Measurements from ENCODE around the gene SND1.

Gene SND1

DNA sequence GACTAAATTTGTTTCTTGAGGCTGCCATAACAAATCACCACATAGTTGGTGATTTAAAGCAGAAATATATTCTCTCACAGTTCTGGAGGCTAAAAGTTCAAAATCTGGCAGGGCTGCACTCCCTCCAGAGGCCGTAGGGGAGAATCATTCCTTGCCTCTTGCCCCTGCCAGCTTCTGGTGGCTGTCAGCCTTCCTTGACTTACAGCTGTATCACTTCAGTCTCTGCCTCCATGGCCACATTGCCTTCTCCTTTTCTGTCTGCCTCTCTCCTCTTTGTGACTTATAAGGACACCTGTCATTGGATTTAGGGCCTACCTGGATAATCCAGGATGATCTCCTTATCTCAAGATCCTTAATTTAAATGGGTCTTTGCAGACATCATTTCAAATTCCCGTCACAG lies 385.1 kb downstream of the SND1 start:
- H3K4me3 ChIP-seq (ENCODE audit: low read length) = no peak overlapping the region
- H3K4me1 ChIP-seq (ENCODE audit: control insufficient read depth, insufficient read depth, low read length) = peaks cover 39% of the 10 kb centered on the region

DNA sequence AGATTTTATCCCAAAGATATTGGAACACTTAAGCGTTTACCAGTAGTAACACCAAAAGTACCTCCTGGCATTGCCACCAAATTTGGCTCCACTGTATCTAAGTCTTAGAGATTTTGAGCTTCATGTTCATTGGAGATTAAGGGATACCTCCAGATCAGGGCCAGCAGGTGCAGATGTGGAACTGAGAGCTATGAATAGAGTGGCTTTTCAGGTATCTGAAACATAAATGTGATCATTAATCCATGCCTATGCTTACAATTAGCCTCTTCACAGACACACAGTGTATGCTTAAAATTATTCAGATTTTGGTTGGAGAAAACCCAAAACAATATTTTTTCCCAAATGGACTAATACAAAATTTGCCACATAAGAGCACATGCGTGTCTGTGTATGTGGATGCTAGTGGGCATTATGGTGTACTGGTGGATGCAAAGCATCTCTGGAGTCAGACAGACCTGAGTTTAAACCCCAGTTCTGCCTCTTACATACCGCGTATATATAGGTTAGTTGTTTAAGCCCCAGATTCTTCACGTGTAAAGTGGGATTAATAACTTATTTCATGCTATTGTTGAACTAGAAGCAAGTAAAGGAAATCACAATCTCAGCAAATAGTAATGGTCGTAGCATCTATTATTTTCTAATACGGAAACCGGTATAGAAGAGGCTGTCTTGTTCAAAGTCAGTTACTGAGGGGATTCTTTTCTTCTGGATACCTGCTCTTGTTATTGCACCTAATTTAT lies 386.1 kb downstream of the SND1 start:
- peaks cover 3% of the 10 kb centered on the region for H3K36me3 ChIP-seq (ENCODE audit: insufficient read depth, low read length)
- H3K27me3 ChIP-seq (ENCODE audit: control insufficient read depth, insufficient read depth, low read length) = no peaks in the 10 kb centered on the region
- H3K4me2 ChIP-seq (ENCODE audit: low read length) = no peak overlapping the region
- H3K4me3 ChIP-seq (ENCODE audit: low read length) = no peak overlapping the region
- no peak overlapping the region for H3K9ac ChIP-seq (ENCODE audit: low read depth, low read length)
- H3K9me3 ChIP-seq (replicated peaks; ENCODE audit: low read length) = no peaks in the 10 kb centered on the region
- peaks cover 33% of the 10 kb centered on the region for H3K4me1 ChIP-seq (ENCODE audit: control insufficient read depth, insufficient read depth, low read length)

More for the DNA sequence above, 385.1 kb downstream of the SND1 start:
- H3K9me3 ChIP-seq (replicated peaks; ENCODE audit: low read length) = no peaks in the 10 kb centered on the region
- no peak overlapping the region for H3K4me2 ChIP-seq (ENCODE audit: low read length)
- no peaks in the 10 kb centered on the region for H3K36me3 ChIP-seq (ENCODE audit: insufficient read depth, low read length)
- H3K9ac ChIP-seq (ENCODE audit: low read depth, low read length) = no peak overlapping the region
- H3K27me3 ChIP-seq (ENCODE audit: control insufficient read depth, insufficient read depth, low read length) = no peaks in the 10 kb centered on the region

DNA sequence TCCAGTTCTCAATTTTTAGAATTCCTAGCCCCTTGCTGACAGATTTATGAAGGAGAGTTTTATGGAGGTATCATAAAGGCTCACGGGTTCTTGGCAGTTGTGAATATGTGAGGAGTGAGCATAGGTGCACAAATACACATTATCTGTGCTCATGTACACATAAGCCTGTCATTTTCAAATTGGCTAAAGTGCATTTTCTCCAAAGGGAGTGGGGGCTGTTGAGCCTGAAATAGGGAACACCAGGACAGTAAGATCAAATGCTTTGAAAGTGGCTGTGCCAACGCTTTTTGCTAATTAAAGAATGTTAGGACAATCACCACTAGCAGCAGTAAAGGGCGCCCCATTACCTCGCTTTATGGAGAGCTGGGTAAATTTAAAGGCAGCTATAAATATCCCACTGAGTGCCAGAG lies 387.6 kb downstream of the SND1 start:
- Histone ChIP-seq H3K9me3 (replicated peaks; ENCODE audit: low read length) (no peaks in the 10 kb centered on the region), H3K4me2 (ENCODE audit: low read length) (no peak overlapping the region), H3K9ac (ENCODE audit: low read depth, low read length) (no peak overlapping the region), H3K27me3 (ENCODE audit: control insufficient read depth, insufficient read depth, low read length) (no peaks in the 10 kb centered on the region), H3K4me3 (ENCODE audit: low read length) (no peak overlapping the region), H3K4me1 (ENCODE audit: control insufficient read depth, insufficient read depth, low read length) (peaks cover 31% of the 10 kb centered on the region), H3K36me3 (ENCODE audit: insufficient read depth, low read length) (peaks cover 6% of the 10 kb centered on the region)

DNA sequence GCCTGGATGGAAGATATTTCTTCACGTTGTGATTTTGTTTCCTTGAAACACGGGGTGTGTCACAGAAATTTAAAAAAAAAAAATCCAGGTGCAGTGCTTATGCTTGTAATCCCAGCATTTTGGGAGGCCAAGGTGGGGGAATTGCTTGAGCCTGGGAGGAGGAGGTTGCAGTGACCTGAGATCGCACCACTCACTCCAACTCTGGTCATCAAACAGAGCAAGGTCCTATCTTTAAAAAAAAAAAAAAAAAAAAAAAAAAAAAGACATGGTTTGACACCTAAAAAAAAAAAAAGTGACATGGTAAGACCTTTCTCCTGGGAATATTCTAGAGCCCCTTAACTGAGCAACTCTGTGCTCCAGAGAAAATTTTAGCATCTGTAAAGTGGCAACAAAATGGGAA lies 388.2 kb downstream of the SND1 start:
- Histone ChIP-seq H3K4me2 (ENCODE audit: low read length) (no peak overlapping the region), H3K9ac (ENCODE audit: low read depth, low read length) (no peak overlapping the region), H3K9me3 (replicated peaks; ENCODE audit: low read length) (no peaks in the 10 kb centered on the region), H3K4me3 (ENCODE audit: low read length) (no peak overlapping the region), H3K36me3 (ENCODE audit: insufficient read depth, low read length) (peaks cover 6% of the 10 kb centered on the region), H3K4me1 (ENCODE audit: control insufficient read depth, insufficient read depth, low read length) (peaks cover 31% of the 10 kb centered on the region), H3K27me3 (ENCODE audit: control insufficient read depth, insufficient read depth, low read length) (no peaks in the 10 kb centered on the region)

DNA sequence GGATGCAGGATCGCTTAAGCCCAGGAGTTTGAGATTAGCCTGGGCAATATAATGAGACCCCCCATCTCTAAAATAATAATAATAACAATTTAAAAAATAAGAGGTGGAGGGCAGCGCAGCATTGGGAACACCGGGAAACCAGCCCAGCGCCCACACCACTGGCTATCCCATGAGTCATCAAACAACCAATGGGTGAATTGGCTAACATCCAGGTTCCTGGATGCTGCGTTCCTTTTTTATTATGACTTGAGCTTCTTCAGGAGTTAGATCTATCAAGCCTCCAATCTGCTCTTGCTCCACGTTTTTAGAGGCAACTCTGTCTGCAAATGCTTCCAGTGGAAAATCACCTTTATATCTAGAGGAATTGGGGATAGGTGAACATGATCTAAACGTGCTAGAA lies 389.2 kb downstream of the SND1 start:
- Histone ChIP-seq H3K27me3 (ENCODE audit: control insufficient read depth, insufficient read depth, low read length) (no peaks in the 10 kb centered on the region), H3K4me2 (ENCODE audit: low read length) (peak overlapping the region; percentile 8), H3K9me3 (replicated peaks; ENCODE audit: low read length) (no peaks in the 10 kb centered on the region), H3K4me1 (ENCODE audit: control insufficient read depth, insufficient read depth, low read length) (peaks cover 31% of the 10 kb centered on the region), H3K36me3 (ENCODE audit: insufficient read depth, low read length) (peaks cover 6% of the 10 kb centered on the region), H3K9ac (ENCODE audit: low read depth, low read length) (no peak overlapping the region), H3K4me3 (ENCODE audit: low read length) (no peak overlapping the region)

DNA sequence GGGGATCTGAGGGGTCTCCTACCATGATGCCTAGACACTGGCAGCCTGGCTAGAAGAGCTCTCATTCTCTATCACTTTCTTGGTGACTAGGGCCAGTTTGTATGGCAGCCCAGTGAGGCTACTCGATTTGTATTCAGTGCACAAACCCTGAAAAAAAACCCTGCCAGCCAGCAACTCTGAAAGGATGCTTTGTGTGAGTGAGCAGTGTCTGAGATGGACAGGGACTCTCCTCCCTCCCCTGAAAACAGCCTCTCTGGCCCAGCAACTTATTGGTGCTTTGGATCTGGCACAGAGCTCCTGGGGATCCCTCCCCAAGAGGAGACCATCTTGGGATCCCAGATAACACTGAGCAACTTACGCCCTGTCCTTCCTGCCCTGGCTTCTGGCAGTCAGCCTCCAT lies 390.0 kb downstream of the SND1 start:
- Histone ChIP-seq H3K27me3 (ENCODE audit: control insufficient read depth, insufficient read depth, low read length) (no peaks in the 10 kb centered on the region), H3K36me3 (ENCODE audit: insufficient read depth, low read length) (peaks cover 6% of the 10 kb centered on the region), H3K4me2 (ENCODE audit: low read length) (no peak overlapping the region), H3K4me1 (ENCODE audit: control insufficient read depth, insufficient read depth, low read length) (peaks cover 26% of the 10 kb centered on the region), H3K9me3 (replicated peaks; ENCODE audit: low read length) (no peaks in the 10 kb centered on the region), H3K4me3 (ENCODE audit: low read length) (no peak overlapping the region), H3K9ac (ENCODE audit: low read depth, low read length) (no peak overlapping the region)

DNA sequence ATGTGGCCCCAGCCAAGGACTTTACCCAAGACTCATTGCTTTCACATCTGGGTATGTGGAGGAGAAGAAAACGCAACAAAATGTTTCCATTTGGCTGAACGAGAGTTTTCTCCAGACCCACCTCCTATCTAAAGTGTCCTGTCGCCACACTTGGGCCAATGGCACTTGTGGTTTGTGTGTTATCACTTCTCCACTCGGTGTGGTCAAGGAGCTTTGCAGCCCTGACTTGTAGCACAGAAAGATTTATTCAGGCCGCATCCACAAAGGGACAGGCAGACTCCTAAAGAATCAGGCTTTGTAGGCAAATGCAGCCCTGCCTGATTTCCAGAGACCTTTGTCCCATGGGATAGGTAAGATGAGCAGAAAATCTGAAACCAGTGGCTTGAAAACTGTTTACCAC lies 392.1 kb downstream of the SND1 start:
- H3K9ac ChIP-seq (ENCODE audit: low read depth, low read length) = no peak overlapping the region
- H3K27me3 ChIP-seq (ENCODE audit: control insufficient read depth, insufficient read depth, low read length) = no peaks in the 10 kb centered on the region
- H3K9me3 ChIP-seq (replicated peaks; ENCODE audit: low read length) = no peaks in the 10 kb centered on the region
- H3K36me3 ChIP-seq (ENCODE audit: insufficient read depth, low read length) = peaks cover 6% of the 10 kb centered on the region
- no peak overlapping the region for H3K4me2 ChIP-seq (ENCODE audit: low read length)
- H3K4me1 ChIP-seq (ENCODE audit: control insufficient read depth, insufficient read depth, low read length) = peaks cover 26% of the 10 kb centered on the region
- H3K4me3 ChIP-seq (ENCODE audit: low read length) = no peak overlapping the region

DNA sequence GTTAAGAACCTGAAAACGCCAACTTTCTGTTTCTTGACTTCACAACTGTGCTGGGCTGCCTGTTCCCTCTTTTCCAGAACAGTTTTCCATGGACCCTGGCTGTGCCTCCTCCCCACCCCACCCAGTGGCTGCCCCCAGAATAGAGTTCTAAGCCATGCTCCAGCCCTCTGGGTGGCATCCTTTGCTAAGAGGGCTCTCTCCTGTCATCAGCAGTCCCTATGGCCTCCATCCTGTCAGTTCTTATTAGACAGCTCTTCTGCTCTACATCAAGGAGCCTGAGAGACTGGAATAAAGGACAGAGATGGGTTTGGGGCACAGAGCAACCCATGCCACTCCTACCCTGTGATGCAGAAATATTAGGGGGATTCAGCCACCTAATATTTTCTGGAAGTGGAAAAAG lies 393.2 kb downstream of the SND1 start:
- peaks cover 26% of the 10 kb centered on the region for H3K4me1 ChIP-seq (ENCODE audit: control insufficient read depth, insufficient read depth, low read length)
- no peak overlapping the region for H3K9ac ChIP-seq (ENCODE audit: low read depth, low read length)
- H3K36me3 ChIP-seq (ENCODE audit: insufficient read depth, low read length) = peaks cover 6% of the 10 kb centered on the region
- H3K4me2 ChIP-seq (ENCODE audit: low read length) = no peak overlapping the region
- H3K4me3 ChIP-seq (ENCODE audit: low read length) = no peak overlapping the region
- no peaks in the 10 kb centered on the region for H3K27me3 ChIP-seq (ENCODE audit: control insufficient read depth, insufficient read depth, low read length)
- no peaks in the 10 kb centered on the region for H3K9me3 ChIP-seq (replicated peaks; ENCODE audit: low read length)

DNA sequence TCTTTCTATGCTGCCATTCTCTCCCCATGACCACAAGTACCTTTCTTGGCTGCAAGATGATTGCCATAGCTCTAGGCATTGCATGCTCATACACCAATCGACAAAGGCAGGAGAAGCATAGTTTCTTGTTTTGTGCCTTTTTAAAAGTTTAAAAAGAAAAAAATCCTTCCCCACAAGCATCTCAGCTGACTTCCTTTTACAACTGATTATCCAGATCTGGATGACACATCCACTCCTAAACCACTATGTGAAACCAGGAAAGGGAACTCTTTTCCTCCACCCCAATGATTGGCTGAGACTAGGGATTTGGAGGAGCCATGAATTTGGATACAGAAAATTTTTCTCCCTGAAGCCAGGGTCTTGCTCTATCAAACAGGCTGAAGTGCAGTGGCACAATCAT lies 393.8 kb downstream of the SND1 start:
- Histone ChIP-seq H3K4me2 (ENCODE audit: low read length) (no peak overlapping the region), H3K27me3 (ENCODE audit: control insufficient read depth, insufficient read depth, low read length) (no peaks in the 10 kb centered on the region), H3K4me3 (ENCODE audit: low read length) (no peak overlapping the region), H3K9ac (ENCODE audit: low read depth, low read length) (no peak overlapping the region), H3K4me1 (ENCODE audit: control insufficient read depth, insufficient read depth, low read length) (peaks cover 22% of the 10 kb centered on the region), H3K36me3 (ENCODE audit: insufficient read depth, low read length) (peaks cover 6% of the 10 kb centered on the region), H3K9me3 (replicated peaks; ENCODE audit: low read length) (no peaks in the 10 kb centered on the region)

DNA sequence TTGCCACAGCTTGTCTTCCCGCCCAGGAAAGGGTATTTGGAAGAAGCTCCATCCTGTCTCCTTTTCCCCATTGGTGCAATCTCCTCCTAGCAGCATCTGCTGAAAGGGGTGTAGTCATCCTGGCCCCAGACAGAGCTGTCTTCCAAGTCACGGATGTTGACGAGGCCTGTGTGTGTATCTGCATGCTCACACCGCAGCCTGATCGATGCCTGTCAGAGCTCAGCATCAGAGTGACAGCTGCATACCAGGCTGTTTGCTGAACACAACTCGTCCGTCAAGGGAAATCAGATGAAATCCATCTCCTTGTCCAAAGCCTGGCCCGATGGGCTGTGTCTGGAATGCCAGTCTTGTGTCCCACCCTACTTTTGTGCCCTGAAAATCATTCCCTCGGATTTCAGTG lies 400.4 kb downstream of the SND1 start:
- H3K36me3 ChIP-seq (ENCODE audit: insufficient read depth, low read length) = peaks cover 12% of the 10 kb centered on the region
- no peak overlapping the region for H3K9ac ChIP-seq (ENCODE audit: low read depth, low read length)
- H3K4me1 ChIP-seq (ENCODE audit: control insufficient read depth, insufficient read depth, low read length) = peaks cover 29% of the 10 kb centered on the region
- H3K27me3 ChIP-seq (ENCODE audit: control insufficient read depth, insufficient read depth, low read length) = no peaks in the 10 kb centered on the region
- H3K9me3 ChIP-seq (replicated peaks; ENCODE audit: low read length) = no peaks in the 10 kb centered on the region
- H3K4me3 ChIP-seq (ENCODE audit: low read length) = no peak overlapping the region
- H3K4me2 ChIP-seq (ENCODE audit: low read length) = no peak overlapping the region

DNA sequence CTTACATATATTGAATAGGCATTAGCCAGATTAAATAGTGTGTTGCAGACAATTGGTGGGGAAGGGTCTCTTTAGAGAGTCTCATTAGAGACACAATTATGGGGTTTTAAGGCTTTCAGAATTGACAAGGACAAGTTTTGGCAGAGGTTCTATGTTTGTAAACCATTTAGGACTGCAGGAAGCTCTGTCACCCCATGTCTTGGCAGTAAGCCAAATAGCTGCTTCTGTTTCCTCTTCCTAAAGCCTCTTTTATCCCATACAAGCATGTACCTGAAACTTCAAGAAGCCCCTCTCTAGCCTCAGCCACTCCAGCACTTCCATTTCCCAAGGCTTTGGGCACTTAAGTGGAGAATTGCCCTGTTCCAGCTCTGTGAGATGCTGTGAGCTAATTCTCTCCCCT lies 401.0 kb downstream of the SND1 start:
- H3K36me3 ChIP-seq (ENCODE audit: insufficient read depth, low read length) = peaks cover 12% of the 10 kb centered on the region
- peaks cover 34% of the 10 kb centered on the region for H3K4me1 ChIP-seq (ENCODE audit: control insufficient read depth, insufficient read depth, low read length)
- no peak overlapping the region for H3K4me2 ChIP-seq (ENCODE audit: low read length)
- no peaks in the 10 kb centered on the region for H3K27me3 ChIP-seq (ENCODE audit: control insufficient read depth, insufficient read depth, low read length)
- H3K9ac ChIP-seq (ENCODE audit: low read depth, low read length) = no peak overlapping the region
- no peak overlapping the region for H3K4me3 ChIP-seq (ENCODE audit: low read length)
- H3K9me3 ChIP-seq (replicated peaks; ENCODE audit: low read length) = no peaks in the 10 kb centered on the region

DNA sequence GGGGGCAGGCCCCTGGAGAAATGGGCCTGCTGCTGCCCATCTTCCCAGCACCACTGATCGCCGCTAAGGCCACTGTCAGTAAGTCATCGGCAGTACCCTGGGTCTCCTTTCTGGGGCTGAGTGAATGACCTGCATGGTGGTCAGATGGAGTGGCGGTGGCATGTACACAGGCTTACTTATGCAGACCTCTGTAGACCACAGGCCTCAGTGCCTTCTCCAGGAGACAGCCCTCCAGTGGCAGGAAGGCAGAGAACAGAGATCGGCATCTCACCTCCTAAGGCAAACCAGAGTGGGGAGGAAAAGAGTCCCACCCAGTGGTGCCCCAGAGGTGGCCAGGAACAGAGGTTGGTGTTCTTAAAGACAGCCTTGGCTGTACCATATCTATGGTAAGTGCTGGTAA lies 402.0 kb downstream of the SND1 start:
- peaks cover 12% of the 10 kb centered on the region for H3K36me3 ChIP-seq (ENCODE audit: insufficient read depth, low read length)
- H3K9me3 ChIP-seq (replicated peaks; ENCODE audit: low read length) = no peaks in the 10 kb centered on the region
- no peak overlapping the region for H3K9ac ChIP-seq (ENCODE audit: low read depth, low read length)
- H3K4me3 ChIP-seq (ENCODE audit: low read length) = no peak overlapping the region
- H3K4me1 ChIP-seq (ENCODE audit: control insufficient read depth, insufficient read depth, low read length) = peaks cover 34% of the 10 kb centered on the region
- H3K4me2 ChIP-seq (ENCODE audit: low read length) = no peak overlapping the region
- no peaks in the 10 kb centered on the region for H3K27me3 ChIP-seq (ENCODE audit: control insufficient read depth, insufficient read depth, low read length)
